Fibroblast of pulmonary artery (primary cell): ENCODE data around the gene SLC13A2.

Experiments used
- DNase-seq: peaks from one replicate; pipeline ENCODE4 v3.0.0-alpha.2; 2010; ENCODE audit warnings: low read depth
- H3K4me3 ChIP-seq: replicated peaks from 2 replicates; pipeline ENCODE4 v1.5.1; 2011; ENCODE audit warnings: low read depth, mild to moderate bottlenecking, control low read depth, low read length, moderate library complexity
- TF ChIP-seq, protein P1 (sequence below): IDR thresholded peaks from 2 replicates; pipeline ENCODE4 v1.5.1; 2011; ENCODE audit warnings: mild to moderate bottlenecking, control low read depth, low read length, inconsistent platforms; ENCODE audit errors: missing control alignments

SLC13A2 gene

DNA sequence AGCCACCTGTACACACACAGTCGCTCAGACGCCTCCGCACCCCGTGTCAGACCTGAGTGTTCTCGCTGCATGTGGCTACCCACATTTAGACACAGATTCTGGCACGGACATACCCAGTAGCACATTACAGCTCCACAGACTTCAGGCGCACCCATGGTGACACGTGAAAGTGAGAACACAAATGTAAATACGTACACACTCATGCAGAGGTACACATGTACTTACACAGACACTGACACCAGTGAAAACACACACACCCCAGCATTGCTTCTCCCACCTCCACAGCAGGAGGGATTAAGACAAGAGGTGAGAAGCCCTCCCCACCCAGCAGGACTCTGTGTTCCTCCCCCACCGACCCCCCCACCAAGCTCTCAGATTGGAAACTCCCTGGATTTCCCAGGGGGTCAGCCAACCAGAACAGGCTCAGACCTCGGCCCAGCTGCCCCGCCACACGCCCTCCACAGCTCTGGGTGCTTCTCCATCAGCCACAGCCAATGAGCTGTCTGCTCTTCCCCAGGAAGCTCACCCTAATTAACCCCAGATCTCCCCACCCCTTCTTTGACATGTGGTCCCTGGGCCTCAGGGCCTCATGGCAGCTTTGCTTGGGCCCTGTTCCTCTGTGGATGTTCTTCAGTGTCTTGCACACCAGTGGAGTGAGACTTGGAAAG is 27.4 kb downstream of the SLC13A2 start:
- H3K4me3 ChIP-seq, result no peak overlapping the region

DNA sequence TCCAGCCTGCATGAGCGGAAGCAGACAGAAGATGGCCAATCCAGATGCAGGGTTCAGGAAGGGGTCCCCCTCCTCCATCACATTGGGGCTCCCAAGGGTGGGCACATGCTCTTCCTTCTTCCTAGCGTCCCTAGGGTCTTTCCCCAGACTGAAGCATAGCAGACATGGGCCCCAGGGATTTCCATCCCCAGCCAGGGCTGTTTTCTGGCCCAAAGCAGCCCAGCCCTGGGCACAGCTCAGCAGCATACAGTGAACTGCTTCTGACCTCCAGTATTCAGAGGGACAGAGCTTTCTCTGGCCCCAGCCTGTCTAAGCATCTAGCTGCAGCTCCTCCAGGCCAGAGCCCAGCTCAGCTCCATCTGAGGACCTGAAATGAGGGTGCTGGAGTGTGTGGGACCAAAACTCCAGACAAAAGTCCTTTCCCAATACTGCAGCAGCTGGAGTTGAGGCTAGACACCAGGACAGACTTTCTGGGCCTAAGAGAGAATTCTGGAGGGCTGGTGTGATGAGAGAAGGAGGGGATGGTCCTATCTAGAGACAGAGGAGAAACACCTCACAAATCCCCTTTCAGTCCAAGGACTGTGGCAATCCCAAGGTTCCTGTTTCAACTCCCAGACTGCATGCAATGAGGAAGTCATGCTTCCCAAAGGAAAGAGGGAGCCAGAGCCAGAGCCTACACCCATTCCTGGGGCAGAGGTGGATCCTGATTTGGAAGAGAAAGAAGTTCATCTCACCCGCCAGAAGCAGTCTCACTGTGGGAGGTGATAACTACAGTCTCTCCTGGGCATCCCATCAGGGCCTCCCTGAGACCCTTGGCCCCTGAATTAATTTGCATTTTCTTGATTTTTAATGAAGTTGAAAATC is 28.2 kb downstream of the SLC13A2 start:
- TF ChIP-seq, protein P1, sequence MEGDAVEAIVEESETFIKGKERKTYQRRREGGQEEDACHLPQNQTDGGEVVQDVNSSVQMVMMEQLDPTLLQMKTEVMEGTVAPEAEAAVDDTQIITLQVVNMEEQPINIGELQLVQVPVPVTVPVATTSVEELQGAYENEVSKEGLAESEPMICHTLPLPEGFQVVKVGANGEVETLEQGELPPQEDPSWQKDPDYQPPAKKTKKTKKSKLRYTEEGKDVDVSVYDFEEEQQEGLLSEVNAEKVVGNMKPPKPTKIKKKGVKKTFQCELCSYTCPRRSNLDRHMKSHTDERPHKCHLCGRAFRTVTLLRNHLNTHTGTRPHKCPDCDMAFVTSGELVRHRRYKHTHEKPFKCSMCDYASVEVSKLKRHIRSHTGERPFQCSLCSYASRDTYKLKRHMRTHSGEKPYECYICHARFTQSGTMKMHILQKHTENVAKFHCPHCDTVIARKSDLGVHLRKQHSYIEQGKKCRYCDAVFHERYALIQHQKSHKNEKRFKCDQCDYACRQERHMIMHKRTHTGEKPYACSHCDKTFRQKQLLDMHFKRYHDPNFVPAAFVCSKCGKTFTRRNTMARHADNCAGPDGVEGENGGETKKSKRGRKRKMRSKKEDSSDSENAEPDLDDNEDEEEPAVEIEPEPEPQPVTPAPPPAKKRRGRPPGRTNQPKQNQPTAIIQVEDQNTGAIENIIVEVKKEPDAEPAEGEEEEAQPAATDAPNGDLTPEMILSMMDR, result no peak
- H3K4me3 ChIP-seq, result no peak overlapping the region
- DNase-seq, result no peak

More for the DNA sequence above, 27.4 kb downstream of the SLC13A2 start:
- DNase-seq, result no peak
- TF ChIP-seq, protein P1, result no peak

DNA sequence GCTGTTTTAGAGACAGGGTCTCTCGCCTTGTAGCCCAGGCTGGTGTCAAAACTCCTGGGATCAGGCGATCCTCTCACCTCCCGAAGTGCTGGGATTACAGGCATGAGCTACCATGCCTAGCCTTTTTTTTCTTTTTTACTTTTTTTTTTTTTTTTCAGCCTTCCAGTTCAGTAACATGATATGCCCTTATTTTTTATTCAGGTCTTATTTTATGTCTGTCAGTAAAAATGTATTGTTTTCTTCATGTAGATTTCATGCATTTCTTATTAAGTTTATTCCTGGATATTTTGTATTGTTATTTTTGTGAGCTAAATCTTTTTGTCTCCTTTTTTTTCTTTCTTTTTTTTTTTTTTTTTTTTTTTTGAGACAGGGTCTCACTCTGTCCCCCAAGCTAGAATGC is 30.0 kb downstream of the SLC13A2 start:
- TF ChIP-seq, protein P1, result no peak
- H3K4me3 ChIP-seq, result no peak overlapping the region
- DNase-seq, result no peak

DNA sequence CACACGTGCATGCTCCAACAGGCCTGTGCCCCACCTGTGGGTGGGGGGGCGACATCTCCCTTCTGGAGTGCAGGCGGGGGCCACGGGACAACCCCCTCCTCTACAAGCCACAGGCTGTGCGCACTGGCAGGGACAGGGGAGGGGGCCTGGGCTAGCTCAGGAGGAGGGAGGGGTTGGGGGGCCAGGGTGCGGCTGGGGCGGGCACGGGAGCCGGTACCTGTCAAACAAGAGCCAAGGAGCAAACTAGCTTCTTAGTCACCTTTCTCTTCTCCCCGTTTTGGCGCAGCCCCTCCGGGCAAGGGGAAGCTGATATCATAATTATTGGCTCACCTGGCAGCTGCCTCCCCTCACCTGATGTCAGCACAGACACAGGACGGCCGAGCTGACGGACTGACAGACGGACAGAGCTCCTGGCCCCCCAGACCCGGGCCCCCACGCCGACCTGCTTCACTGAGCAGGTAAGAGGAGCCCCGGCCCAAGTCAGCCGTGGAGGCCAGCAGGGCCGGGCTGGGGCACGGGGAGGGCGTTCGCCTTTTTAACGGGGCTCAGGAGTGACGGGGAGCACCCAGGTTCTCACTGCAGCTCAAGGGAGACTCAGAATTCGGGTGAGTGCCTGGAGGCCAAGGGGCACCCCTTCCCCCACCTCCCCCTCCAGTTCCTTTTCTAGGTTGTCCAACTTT is 32.7 kb downstream of the SLC13A2 start, which contains the start of gene FOXN1:
Gene FOXN1 (plus strand): TSS at position 363 of the 680 bp plus-strand sequence. CDS start 17,622 bp downstream, outside the sequence.
- DNase-seq, result no peak

DNA sequence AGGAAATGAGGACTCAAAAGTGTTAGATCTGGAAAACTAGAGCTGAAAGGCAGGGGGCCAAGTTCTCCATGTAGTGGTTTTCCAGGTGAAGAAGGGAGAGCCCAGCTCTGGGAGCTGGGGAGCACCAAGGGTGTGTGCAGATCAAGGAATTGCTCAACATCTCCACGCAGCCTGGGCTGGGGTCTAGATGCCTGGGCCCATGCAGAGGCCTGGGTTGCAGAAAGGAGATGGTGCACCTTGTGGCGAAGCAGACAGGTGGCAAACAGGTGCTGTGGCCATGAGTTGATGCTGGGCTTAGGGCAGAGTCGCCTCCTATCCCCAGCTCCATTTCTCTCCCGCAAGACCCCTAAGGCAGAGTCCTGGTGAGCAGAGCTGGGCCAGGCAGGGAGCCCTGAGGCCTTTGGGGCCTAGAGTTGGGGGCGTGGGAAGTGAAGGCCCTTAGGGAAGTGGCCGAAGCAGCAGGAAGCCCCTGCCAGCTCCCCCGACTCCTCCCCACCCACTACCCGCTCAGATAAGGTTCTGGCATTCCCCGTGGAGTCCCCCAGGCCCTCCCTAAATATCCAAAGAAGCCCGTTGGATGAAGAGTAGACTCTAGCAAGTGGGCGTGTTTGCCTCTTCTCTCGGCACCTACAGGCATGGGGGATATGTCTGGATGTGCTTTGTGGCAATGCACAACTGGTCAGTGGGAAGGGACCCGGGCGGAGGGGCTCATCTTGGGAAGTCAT is 33.5 kb downstream of the SLC13A2 start:
- DNase-seq, result no peak
- TF ChIP-seq, protein P1, result no peak
- H3K4me3 ChIP-seq, result no peak overlapping the region

More for the DNA sequence above, 32.7 kb downstream of the SLC13A2 start, which contains the start of gene FOXN1:
- TF ChIP-seq, protein P1, result no peak
- no peak within 1 kb of the TSS for H3K4me3 ChIP-seq

DNA sequence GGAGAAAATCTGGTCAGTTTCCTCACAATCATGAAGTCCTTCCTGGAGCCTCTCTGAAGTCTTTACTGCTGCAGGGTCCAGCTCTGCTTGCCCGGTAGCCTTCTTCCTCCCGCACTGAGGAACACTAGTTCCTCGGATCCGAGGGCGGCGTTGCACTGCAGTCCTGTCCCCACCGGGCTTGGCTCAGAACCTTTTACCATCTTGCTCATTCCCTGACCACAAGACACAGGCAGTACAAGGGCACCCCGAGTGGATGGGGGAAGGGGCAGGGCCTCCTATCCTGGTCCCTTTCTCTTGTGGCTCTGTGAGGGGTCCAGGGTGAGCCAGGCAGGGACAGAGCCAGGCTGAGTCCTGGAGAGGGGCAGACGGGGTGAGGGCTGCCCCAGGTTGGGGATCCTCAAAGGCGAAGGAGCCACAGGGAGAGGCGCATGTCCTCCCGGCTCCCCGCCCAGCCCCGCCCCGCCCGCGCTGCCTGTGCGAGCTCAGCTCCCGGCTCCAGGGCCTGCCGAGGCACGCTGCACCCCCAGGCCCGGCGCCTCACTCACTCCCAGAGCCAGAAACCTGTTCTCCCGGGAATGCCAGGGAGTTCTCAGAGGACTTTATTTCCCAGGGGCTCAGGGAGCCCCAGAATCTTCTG is 34.2 kb downstream of the SLC13A2 start:
- DNase-seq, result no peak
- H3K4me3 ChIP-seq, result no peak overlapping the region
- TF ChIP-seq, protein P1, result no peak
